HepG2 (cell line): Measurements from ENCODE around the gene CEP128. TPM values are rescaled to one million over a fixed set of nuclear protein-coding genes. Genes with fewer than 3 reads are reported as not detected.

Experiments used
- ATAC-seq: fragments of 200-7000 bp; cut with Tn5 transposase; 3 replicates; pipeline ENCODE4 v1.9.1; 2020; ENCODE audit warnings: mild to moderate bottlenecking, moderate library complexity
- Bru-seq: library from RNA; stranded (reverse); fragments of 400-500 nt; gene quantifications from one replicate; lab custom pipeline; 2021; lab: Mats Ljungman, UMichigan
- BruChase-seq, 2 experiments: library from RNA; stranded (reverse); fragments of 400-500 nt; gene quantifications; one replicate each; lab custom pipeline; 2021; lab: Mats Ljungman, UMichigan
- BruUV-seq: library from RNA; stranded (reverse); fragments of 400-500 nt; replicated peaks from 2 replicates; lab custom pipeline; 2021; lab: Mats Ljungman, UMichigan
- CTCF ChIA-PET: fragments of 300-600 bp; formaldehyde crosslinking; extraction: SDS; loops from one replicate; lab custom pipeline; 2021; ENCODE audit warnings: low total read pairs, inconsistent platforms, low intra/inter-chr PET ratio; lab: Yijun Ruan, JAX
- POLR2A ChIA-PET: fragments of 350-600 bp; sonication (Branson Sonifier 250); formaldehyde crosslinking; loops from one replicate; lab custom pipeline; 2020; ENCODE audit warnings: antibody characterized with exemption, inconsistent platforms; lab: Yijun Ruan, JAX
- DNase-seq: peaks from one replicate; pipeline ENCODE4 v3.0.0-alpha.2; 2015; ENCODE audit warnings: low spot score
- FAIRE-seq: peaks from 3 replicates; lab custom pipeline; 2011; peaks lifted over from hg19 to GRCh38; lab: Jason Lieb, UNC
- H2AFZ ChIP-seq: one replicate; pipeline ENCODE4 v1.6.1; 2011; ENCODE audit warnings: low read length, inconsistent platforms
- H3K27ac ChIP-seq: fragments of 300-600 bp; 3 replicates; pipeline ENCODE4 v1.8.0; 2011; ENCODE audit warnings: mixed run types, mild to moderate bottlenecking, mixed read lengths, low read length, inconsistent platforms; ENCODE audit not compliant: insufficient read depth; ENCODE audit errors: extremely low read length
- H3K27me3 ChIP-seq, 2 experiments: fragments of 200-600 bp in 1 of 2; 2 replicates in 1 of 2; 3 replicates in 1 of 2; pipeline versions ENCODE4 v1.6.0 to v1.8.0; 2011; ENCODE audit warnings: low read length in 2 of 2, mild to moderate bottlenecking in 2 of 2, moderate library complexity in 2 of 2, inconsistent platforms in 1 of 2; ENCODE audit not compliant: insufficient read depth in 2 of 2, control insufficient read depth in 1 of 2
- H3K36me3 ChIP-seq, 2 experiments: fragments of 200-600 bp in 1 of 2; replicated peaks in 1 of 2; 2 replicates in 1 of 2; 3 replicates in 1 of 2; pipeline versions ENCODE4 v1.5.1 to v1.8.0; 2011; ENCODE audit warnings: low read length in 2 of 2, inconsistent platforms in 1 of 2; ENCODE audit not compliant: insufficient read depth in 2 of 2, control insufficient read depth in 1 of 2
- H3K4me1 ChIP-seq: 2 replicates; pipeline ENCODE4 v1.5.1; 2012; ENCODE audit warnings: low read length, inconsistent platforms; ENCODE audit not compliant: insufficient read depth
- H3K4me2 ChIP-seq: 2 replicates; pipeline ENCODE4 v1.6.0; 2011; ENCODE audit warnings: low read depth, low read length, inconsistent platforms
- H3K4me3 ChIP-seq, 3 experiments: fragments of 200-600 bp in 1 of 3; sonication (generic), shearing (Covaris generic) in 1 of 3; replicated peaks in 1 of 3; 2 replicates each; pipeline ENCODE4 v1.5.1; 2011 to 2016; ENCODE audit warnings: low read length in 3 of 3, inconsistent platforms in 2 of 3, low read depth in 2 of 3, mild to moderate bottlenecking in 2 of 3, control low read depth in 1 of 3, mixed read lengths in 1 of 3; ENCODE audit not compliant: insufficient read depth in 1 of 3
- H3K79me2 ChIP-seq: one replicate; pipeline ENCODE4 v1.6.1; 2011; ENCODE audit warnings: low read length, inconsistent platforms; ENCODE audit not compliant: insufficient read depth
- H3K9ac ChIP-seq: 2 replicates; pipeline ENCODE4 v1.6.0; 2011; ENCODE audit warnings: mild to moderate bottlenecking, low read depth, low read length, inconsistent platforms; ENCODE audit not compliant: insufficient read depth
- H3K9me3 ChIP-seq: 2 replicates; pipeline ENCODE4 v1.5.1; 2012; ENCODE audit warnings: mild to moderate bottlenecking, low read length
- H4K20me1 ChIP-seq: 2 replicates; pipeline ENCODE4 v1.6.0; 2011; ENCODE audit warnings: inconsistent platforms, mild to moderate bottlenecking, low read length, moderate library complexity; ENCODE audit not compliant: insufficient read depth
- ARID4A ChIP-seq: sonication (generic); formaldehyde crosslinking; IDR thresholded peaks from 2 replicates; pipeline ENCODE4 v1.5.0; 2020; ENCODE audit warnings: mild to moderate bottlenecking, missing genetic modification reagents, borderline replicate concordance
- CEBPG ChIP-seq: IDR thresholded peaks from 2 replicates; pipeline ENCODE4 v1.6.1; 2016
- ELF1 ChIP-seq: sonication (generic); formaldehyde crosslinking; IDR thresholded peaks from 2 replicates; pipeline ENCODE4 v1.4.0; 2020; ENCODE audit warnings: missing genetic modification reagents
- FOXK2 ChIP-seq: fragments of 450-650 bp; IDR thresholded peaks from 2 replicates; pipeline ENCODE4 v1.6.1; 2016
- NBN ChIP-seq: fragments of 450-650 bp; conservative IDR thresholded peaks from 2 replicates; pipeline ENCODE4 v1.6.1; 2017
- POLR2AphosphoS5 ChIP-seq: IDR thresholded peaks from 2 replicates; pipeline ENCODE4 v1.6.1; 2012; ENCODE audit warnings: low read depth, low read length
- XRCC5 ChIP-seq: fragments of 200-400 bp; formaldehyde crosslinking; optimal IDR thresholded peaks from 2 replicates; pipeline ENCODE3; 2017; ENCODE audit warnings: mild to moderate bottlenecking, low read length
- ZNF501 ChIP-seq: sonication (generic); formaldehyde crosslinking; IDR thresholded peaks from 2 replicates; pipeline ENCODE4 v1.5.1; 2020; ENCODE audit warnings: mild to moderate bottlenecking, moderate library complexity, missing genetic modification reagents
- ZNF503 ChIP-seq: sonication (generic); formaldehyde crosslinking; IDR thresholded peaks from 2 replicates; pipeline ENCODE4 v1.4.0; 2020; ENCODE audit warnings: missing genetic modification reagents
- ZNF557 ChIP-seq: sonication (generic); formaldehyde crosslinking; IDR thresholded peaks from 2 replicates; pipeline ENCODE4 v1.4.0; 2020; ENCODE audit warnings: missing genetic modification reagents
- ZNF776 ChIP-seq: sonication (generic); formaldehyde crosslinking; IDR thresholded peaks from 2 replicates; pipeline ENCODE4 v1.4.0; 2020; ENCODE audit warnings: mild to moderate bottlenecking, missing genetic modification reagents
- WGBS: methylation state at CpG from one replicate; pipeline ENCODE4 v1.1.6; 2017; ENCODE audit warnings: low lambda C conversion rate; 5-methylcytosine and 5-hydroxymethylcytosine counted together
- in situ Hi-C: cut with HindIII; loops from 2 replicates; pipeline ENCODE4 v1.10.0; 2017; ENCODE audit warnings: low pct_unique_long_range_greater_than_20kb; ENCODE audit not compliant: extremely low pct_ligation_motif_present
- intact Hi-C: fragments of 100-400 bp; cut with micrococcal nuclease; formaldehyde crosslinking; loops from one replicate; pipeline ENCODE4 v1.10.0; 2022; ENCODE audit not compliant: unreplicated experiment
- long read RNA-seq, 2 experiments: library from RNA in 1 of 2; library from polyadenylated mRNA in 1 of 2; stranded (forward) in 1 of 2; unstranded in 1 of 2; transcript quantifications; one replicate each; pipeline ENCODE4 v2.0.0, GENCODE V29; 2019 to 2022
- polyA minus RNA-seq, 3 experiments: library from RNA; depleted of rRNA, polyadenylated mRNA; stranded (reverse); fragments of >200 nt; gene quantifications; 2 replicates each; pipeline ENCODE4 v1.2.3, GENCODE V29; 2011; ENCODE audit warnings: low replicate concordance in 1 of 3
- polyA plus RNA-seq, 8 experiments: library from polyadenylated mRNA; depleted of rRNA in 3 of 8; stranded (reverse) in 7 of 8; unstranded in 1 of 8; fragments of >200 nt; fragmentation: Illumina TruSeq in 4 of 8; extraction: Trizol in 4 of 8; gene quantifications; 2 replicates each; pipeline versions ENCODE4 v1.2.1 to v1.2.3, GENCODE V29; 2011 to 2016; ENCODE audit warnings: low read depth in 4 of 8, missing spikeins in 1 of 8, mixed read lengths in 1 of 8; ENCODE audit not compliant: insufficient read depth in 1 of 8
- total RNA-seq, 5 experiments: library from RNA; depleted of rRNA; stranded (reverse); fragments of >200 nt; fragmentation: Illumina TruSeq; extraction: Trizol; gene quantifications; 2 replicates each; pipeline ENCODE4 v1.2.3, GENCODE V29; 2016; ENCODE audit warnings: low read depth in 1 of 5

Gene CEP128
- 5.5 and 7.5 TPM in 2 replicates for total RNA-seq (2016; rRNA removed; fragmentation: Illumina TruSeq; extraction: Trizol)
- total RNA-seq (2016; cell fraction: cytosol; rRNA removed; fragmentation: Illumina TruSeq; extraction: Trizol; ENCODE audit: low read depth): 35.7 and 38.7 TPM in 2 replicates
- total RNA-seq (2016; cell fraction: insoluble cytoplasmic fraction; rRNA removed; fragmentation: Illumina TruSeq; extraction: Trizol): 3.9 and 7.0 TPM in 2 replicates
- total RNA-seq (2016; cell fraction: membrane; rRNA removed; fragmentation: Illumina TruSeq; extraction: Trizol): 7.7 and 11.7 TPM in 2 replicates
- total RNA-seq (2016; cell fraction: nucleus; rRNA removed; fragmentation: Illumina TruSeq; extraction: Trizol): 19.0 and 23.5 TPM in 2 replicates
- 0.99 and 1.3 TPM in 2 replicates for polyA plus RNA-seq (2011; rRNA removed)
- polyA plus RNA-seq (2011; cell fraction: cytosol; rRNA removed): 0.47 and 0.65 TPM in 2 replicates
- 3.1 and 4.3 TPM in 2 replicates for polyA plus RNA-seq (2011; cell fraction: nucleus; rRNA removed)
- 1.0 and 1.3 TPM in 2 replicates for polyA plus RNA-seq (2012)
- 0.60 and 0.68 TPM in 2 replicates for polyA plus RNA-seq (2016; cell fraction: cytosol; fragmentation: Illumina TruSeq; extraction: Trizol; ENCODE audit: low read depth)
- polyA plus RNA-seq (2016; cell fraction: insoluble cytoplasmic fraction; fragmentation: Illumina TruSeq; extraction: Trizol; ENCODE audit: low read depth): 3.3 and 4.2 TPM in 2 replicates
- 1.0 and 1.2 TPM in 2 replicates for polyA plus RNA-seq (2016; cell fraction: membrane; fragmentation: Illumina TruSeq; extraction: Trizol; ENCODE audit: low read depth)
- 6.7 and 9.1 TPM in 2 replicates for polyA plus RNA-seq (2016; cell fraction: nucleus; fragmentation: Illumina TruSeq; extraction: Trizol; ENCODE audit: insufficient read depth, low read depth)
- polyA minus RNA-seq (2011; rRNA and poly(A)+ RNA removed; ENCODE audit: low replicate concordance): 5.3 and 24.3 TPM in 2 replicates
- polyA minus RNA-seq (2011; cell fraction: cytosol; rRNA and poly(A)+ RNA removed): 3.1 and 3.4 TPM in 2 replicates
- 14.8 and 17.5 TPM in 2 replicates for polyA minus RNA-seq (2011; cell fraction: nucleus; rRNA and poly(A)+ RNA removed)
- Bru-seq, nascent RNA: percentile 39 among the genes with signal in this experiment
- percentile 31 among the genes with signal in this experiment for BruChase-seq, experiment 1, labeled RNA remaining after a 6-hour chase
- BruChase-seq, experiment 2, labeled RNA remaining after a 2-hour chase: percentile 41 among the genes with signal in this experiment
- long read RNA-seq, experiment 1, partial matches to known transcripts: 0 of 1 reads
- long read RNA-seq, experiment 1, other reads (novel, unspliced or antisense): 1 of 1 reads
- long read RNA-seq, experiment 2: 0 reads

- peak within 1 kb of the TSS; percentile 98 for H2AFZ ChIP-seq
- H3K9ac ChIP-seq: peak within 1 kb of the TSS; percentile 72
- no peaks in the 10 kb centered on the region for H3K36me3 ChIP-seq
- H3K27me3 ChIP-seq: no peaks in the 10 kb centered on the region; a peak in 1 of 5 replicates
- H3K4me2 ChIP-seq: peak within 1 kb of the TSS; percentile 82
- ChIA-PET POLR2A (interaction anchor here (0.6 to 1.4 kb wide), 4 partner anchors 34 to 279 kb away, joined by 3 to 5 read pairs (median 4); partner anchors contain the start of gene GTF2A1), CTCF (no interaction called here)
- H3K27ac ChIP-seq: peak within 1 kb of the TSS; percentile 36
- no TSS peak for BruUV-seq
- peak; percentile 99 for ATAC-seq
- intact Hi-C loops: no loop called here
- peak; percentile 96 for DNase-seq
- peak within 1 kb of the TSS; percentile 78 to 91 (median 84) for H3K4me3 ChIP-seq
- WGBS: 0% methylated on average over 19 of the region's 40 CpGs
- H3K4me1 ChIP-seq: peaks cover 18% of the 10 kb centered on the region; the same call in 1 of the 2 replicates
- H4K20me1 ChIP-seq: no peaks in the 10 kb centered on the region
- no peaks in the 10 kb centered on the region for H3K79me2 ChIP-seq
- no peaks in the 10 kb centered on the region for H3K9me3 ChIP-seq
- in situ Hi-C loops: no loop called here
- peak; percentile 73 for FAIRE-seq
- TF ChIP-seq FOXK2: 0 out of 2 replicates have a peak, but pooled peaks have one; percentile 14
- TF ChIP-seq NBN: no peak
- TF ChIP-seq ZNF557: 0 out of 2 replicates have a peak, but pooled peaks have one; percentile 53
- 0 out of 2 replicates have a peak, but pooled peaks have one; percentile 2 for TF ChIP-seq CEBPG (CRISPR knock-in tag)
- TF ChIP-seq ZNF503 (CRISPR knock-in tag): peak; percentile 32; the same call in 1 of the 2 replicates
- peak; percentile 66 for TF ChIP-seq ELF1 (CRISPR knock-in tag)
- TF ChIP-seq POLR2AphosphoS5: peak; percentile 75
- TF ChIP-seq ZNF776: peak; percentile 40; the same call in 1 of the 2 replicates
- peak; percentile 72; the same call in 1 of the 2 replicates for TF ChIP-seq ZNF501
- TF ChIP-seq XRCC5: peak; percentile 29
- peak; percentile 99 for TF ChIP-seq ARID4A (CRISPR knock-in tag)
Observed at GRCh38 chr14:80941241-80942185, at the start of gene CEP128. TSS of gene CEP128 (minus strand) at chr14:80941738.
